IMR-90 (cell line): ENCODE results near the gene RAF1. TPM values are rescaled to one million over a fixed set of nuclear protein-coding genes. Genes with fewer than 3 reads are reported as not detected.

Source experiments
- ATAC-seq: fragments of 200-7000 bp; cut with Tn5 transposase; 2 replicates; pipeline ENCODE4 v1.9.1; 2020; ENCODE audit warnings: low read depth, mild to moderate bottlenecking, moderate library complexity
- BruUV-seq: library from RNA; stranded (reverse); fragments of 400-500 nt; replicated peaks from 2 replicates; lab custom pipeline; 2021; lab: Mats Ljungman, UMichigan
- CTCF ChIA-PET: fragments of 300-600 bp; formaldehyde crosslinking; extraction: SDS; loops from one replicate; lab custom pipeline; 2021; ENCODE audit warnings: antibody characterized with exemption; lab: Yijun Ruan, JAX
- POLR2A ChIA-PET: fragments of 300-600 bp; sonication (Branson Sonifier 250); formaldehyde crosslinking; loops from one replicate; lab custom pipeline; 2022; ENCODE audit warnings: antibody characterized with exemption; ENCODE audit not compliant: unreplicated experiment; lab: Charles Lee
- DNase-seq: peaks from one replicate; pipeline ENCODE4 v3.0.0; 2013
- H2AFZ ChIP-seq: replicated peaks from 2 replicates; pipeline ENCODE3; 2013; ENCODE audit warnings: low read length, mild to moderate bottlenecking; ENCODE audit not compliant: poor library complexity
- H2AK5ac ChIP-seq: 2 replicates; pipeline ENCODE4 v1.6.1; 2013; ENCODE audit warnings: low read depth, low read length, inconsistent platforms
- H2AK9ac ChIP-seq: replicated peaks from 2 replicates; pipeline ENCODE3; 2013; ENCODE audit warnings: mild to moderate bottlenecking, low read depth, low read length, moderate library complexity; ENCODE audit not compliant: poor library complexity
- H2BK120ac ChIP-seq: 2 replicates; pipeline ENCODE4 v1.6.1; 2013; ENCODE audit warnings: low read depth, low read length, inconsistent platforms
- H2BK15ac ChIP-seq: 3 replicates; pipeline ENCODE4 v1.6.1; 2013; ENCODE audit warnings: low read depth, low read length, inconsistent platforms
- H2BK20ac ChIP-seq: 2 replicates; pipeline ENCODE4 v1.6.1; 2013; ENCODE audit warnings: low read depth, mild to moderate bottlenecking, inconsistent platforms, low read length, moderate library complexity
- H2BK5ac ChIP-seq: 2 replicates; pipeline ENCODE4 v1.6.1; 2013; ENCODE audit warnings: mild to moderate bottlenecking, low read depth, low read length, inconsistent platforms; ENCODE audit not compliant: poor library complexity, severe bottlenecking
- H3K14ac ChIP-seq: replicated peaks from 2 replicates; pipeline ENCODE4 v1.6.1; 2013; ENCODE audit warnings: low read depth, low read length, inconsistent platforms
- H3K18ac ChIP-seq: 2 replicates; pipeline ENCODE4 v1.6.1; 2013; ENCODE audit warnings: low read depth, low read length, control low read depth
- H3K23ac ChIP-seq: 2 replicates; pipeline ENCODE4 v1.6.1; 2013; ENCODE audit warnings: low read depth, low read length, inconsistent platforms
- H3K27ac ChIP-seq: 2 replicates; pipeline ENCODE4 v1.5.1; 2013; ENCODE audit warnings: mild to moderate bottlenecking, control low read depth, low read length; ENCODE audit not compliant: insufficient read depth
- H3K27me3 ChIP-seq: 2 replicates; pipeline ENCODE4 v1.6.1; 2013; ENCODE audit warnings: low read length; ENCODE audit not compliant: control insufficient read depth, insufficient read depth
- H3K36me3 ChIP-seq: 2 replicates; pipeline ENCODE4 v1.6.1; 2013; ENCODE audit warnings: low read length, mixed read lengths; ENCODE audit not compliant: control insufficient read depth, insufficient read depth
- H3K4ac ChIP-seq: 2 replicates; pipeline ENCODE4 v1.6.1; 2013; ENCODE audit warnings: low read depth, low read length, inconsistent platforms
- H3K4me1 ChIP-seq: 2 replicates; pipeline ENCODE4 v1.6.1; 2013; ENCODE audit warnings: low read length, mixed read lengths; ENCODE audit not compliant: control insufficient read depth, insufficient read depth
- H3K4me2 ChIP-seq: 2 replicates; pipeline ENCODE4 v1.6.1; 2013; ENCODE audit warnings: low read depth, mild to moderate bottlenecking, control low read depth, low read length, moderate library complexity
- H3K4me3 ChIP-seq: 2 replicates; pipeline ENCODE4 v1.5.1; 2013; ENCODE audit warnings: low read depth, mild to moderate bottlenecking, control low read depth, low read length, moderate library complexity; ENCODE audit not compliant: insufficient read depth
- H3K56ac ChIP-seq: 2 replicates; pipeline ENCODE4 v1.6.1; 2013; ENCODE audit warnings: low read length, inconsistent platforms; ENCODE audit not compliant: insufficient read depth; ENCODE audit errors: extremely low read depth
- H3K79me1 ChIP-seq, 2 experiments: 2 replicates each; pipeline ENCODE4 v1.6.1; 2013; ENCODE audit warnings: low read length in 2 of 2, inconsistent platforms in 1 of 2, low read depth in 1 of 2
- H3K9ac ChIP-seq: 2 replicates; pipeline ENCODE4 v1.6.1; 2013; ENCODE audit warnings: low read depth, low read length, control low read depth
- H3K9me1 ChIP-seq: 2 replicates; pipeline ENCODE4 v1.6.1; 2013; ENCODE audit warnings: low read length, inconsistent platforms; ENCODE audit not compliant: insufficient read depth
- H3K9me3 ChIP-seq: 2 replicates; pipeline ENCODE4 v1.6.1; 2013; ENCODE audit warnings: low read length; ENCODE audit not compliant: control insufficient read depth, insufficient read depth
- H4K20me1 ChIP-seq: 2 replicates; pipeline ENCODE4 v1.6.1; 2013; ENCODE audit warnings: low read length, inconsistent platforms; ENCODE audit not compliant: insufficient read depth
- H4K5ac ChIP-seq: 2 replicates; pipeline ENCODE4 v1.6.1; 2013; ENCODE audit warnings: mild to moderate bottlenecking, low read depth, low read length, control low read depth
- H4K8ac ChIP-seq, 2 experiments: 2 replicates each; pipeline ENCODE4 v1.6.1; 2013; ENCODE audit warnings: low read depth in 2 of 2, low read length in 2 of 2, control low read depth in 1 of 2, inconsistent platforms in 1 of 2
- H4K91ac ChIP-seq: 2 replicates; pipeline ENCODE4 v1.6.1; 2013; ENCODE audit warnings: low read depth, low read length, inconsistent platforms; ENCODE audit not compliant: insufficient read depth
- BHLHE40 ChIP-seq: fragments of 150-350 bp; IDR thresholded peaks from 2 replicates; pipeline ENCODE4 v1.6.1; 2016; ENCODE audit warnings: mild to moderate bottlenecking, low read depth, low read length
- CEBPB ChIP-seq: IDR thresholded peaks from 2 replicates; pipeline ENCODE4 v1.6.1; 2012; ENCODE audit warnings: low read depth, low read length, improper control_type of control experiment
- CHD1 ChIP-seq: IDR thresholded peaks from 2 replicates; pipeline ENCODE4 v1.6.1; 2012; ENCODE audit warnings: low read depth, low read length, improper control_type of control experiment
- FOS ChIP-seq: fragments of 150-350 bp; IDR thresholded peaks from 2 replicates; pipeline ENCODE4 v1.6.1; 2016; ENCODE audit warnings: low read depth, low read length
- MAFK ChIP-seq: IDR thresholded peaks from 2 replicates; pipeline ENCODE4 v1.6.1; 2012; ENCODE audit warnings: low read depth, low read length, improper control_type of control experiment
- MAZ ChIP-seq: IDR thresholded peaks from 2 replicates; pipeline ENCODE4 v1.6.1; 2012; ENCODE audit warnings: low read depth, mild to moderate bottlenecking, low read length, improper control_type of control experiment, moderate library complexity, borderline replicate concordance
- MXI1 ChIP-seq: IDR thresholded peaks from 2 replicates; pipeline ENCODE4 v1.6.1; 2012; ENCODE audit warnings: low read depth, mild to moderate bottlenecking, low read length, moderate library complexity, borderline replicate concordance
- NFE2L2 ChIP-seq: fragments of 150-350 bp; IDR thresholded peaks from 2 replicates; pipeline ENCODE4 v1.6.1; 2016; ENCODE audit warnings: low read depth, mild to moderate bottlenecking, low read length
- POLR2A ChIP-seq: IDR thresholded peaks from 2 replicates; pipeline ENCODE4 v1.6.1; 2012; ENCODE audit warnings: mild to moderate bottlenecking, low read depth, low read length
- RAD21 ChIP-seq: IDR thresholded peaks from 2 replicates; pipeline ENCODE4 v1.6.1; 2012; ENCODE audit warnings: low read length, improper control_type of control experiment
- RCOR1 ChIP-seq: IDR thresholded peaks from 2 replicates; pipeline ENCODE4 v1.6.1; 2012; ENCODE audit warnings: mild to moderate bottlenecking, low read length, improper control_type of control experiment; ENCODE audit not compliant: insufficient replicate concordance
- RFX5 ChIP-seq: IDR thresholded peaks from 2 replicates; pipeline ENCODE4 v1.8.0; 2012; ENCODE audit warnings: low read depth, mild to moderate bottlenecking, low read length, moderate library complexity
- SMC3 ChIP-seq: fragments of 150-350 bp; IDR thresholded peaks from 2 replicates; pipeline ENCODE4 v1.6.1; 2016; ENCODE audit warnings: low read depth, mild to moderate bottlenecking, antibody characterized with exemption, low read length, moderate library complexity
- WGBS, 2 experiments: methylation state at CpG; one replicate each; pipeline versions ENCODE4 v1.1.5 to v1.1.7; 2013; ENCODE audit warnings: missing lambda C conversion rate in 2 of 2; ENCODE audit not compliant: insufficient read length in 1 of 2; ENCODE audit errors: extremely low coverage in 2 of 2; 5-methylcytosine and 5-hydroxymethylcytosine counted together
- dilution Hi-C: fragments of 300-500 bp; cut with HindIII; formaldehyde crosslinking; loops from one replicate; pipeline ENCODE4 v1.14.3; 2018; ENCODE audit warnings: low sequenced_read_pairs; ENCODE audit not compliant: unreplicated experiment
- in situ Hi-C: fragments of 300-500 bp; cut with MboI; formaldehyde crosslinking; loops from 3 replicates; pipeline ENCODE4 v1.14.3; 2019; ENCODE audit warnings: low sequenced_read_pairs, inconsistent platforms, mixed read lengths
- intact Hi-C: fragments of 100-400 bp; cut with micrococcal nuclease; formaldehyde crosslinking; loops from 2 replicates; pipeline ENCODE4 v1.10.0; 2022
- polyA plus RNA-seq, 3 experiments: library from polyadenylated mRNA; depleted of rRNA; stranded (reverse); fragments of >200 nt; gene quantifications; 2 replicates each; pipeline ENCODE4 v1.2.3, GENCODE V29; 2012; ENCODE audit warnings: low replicate concordance in 1 of 3
- total RNA-seq: library from RNA; depleted of rRNA; stranded (reverse); fragments of >200 nt; gene quantifications from 2 replicates; pipeline ENCODE4 v1.2.3, GENCODE V29; 2012
- TF ChIP-seq, protein P1 (sequence below): conservative IDR thresholded peaks from 2 replicates; pipeline ENCODE4 v1.5.1; 2012; ENCODE audit warnings: mild to moderate bottlenecking, low read depth, low read length, improper control_type of control experiment
- TF ChIP-seq, protein P2 (sequence below): fragments of 150-350 bp; IDR thresholded peaks from 2 replicates; pipeline ENCODE4 v1.6.1; 2016; ENCODE audit warnings: low read depth, mild to moderate bottlenecking, low read length, moderate library complexity, borderline replicate concordance
- TF ChIP-seq, protein P3 (sequence below): fragments of 150-350 bp; IDR thresholded peaks from 2 replicates; pipeline ENCODE4 v1.6.1; 2017; ENCODE audit warnings: mild to moderate bottlenecking, antibody characterized with exemption, low read length, low read depth

Gene RAF1
- total and polyA plus RNA-seq, 2 of the 4 experiments (the other 2 are of a cell fraction) = 115 to 151 TPM

DNA sequence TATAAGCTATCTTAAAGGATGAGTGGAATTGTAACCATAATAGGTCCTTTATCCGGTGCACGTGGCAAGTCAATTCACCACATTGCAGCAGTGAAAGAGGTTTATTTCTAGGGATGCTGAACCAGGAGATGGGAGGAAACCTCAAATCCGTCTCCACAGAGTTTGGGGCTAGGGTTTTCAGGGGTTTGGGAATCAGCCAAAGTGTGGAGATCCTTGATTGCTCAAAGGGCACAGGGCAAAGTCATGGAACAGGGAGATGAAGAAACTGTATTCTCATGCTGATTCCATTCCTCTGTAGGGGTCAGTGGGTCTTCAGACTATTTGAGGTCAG is 7.2 kb upstream of the RAF1 start:
- Histone ChIP-seq H3K4me2 (no peak overlapping the region), H3K9ac (no peak overlapping the region), H3K9me1 (no peaks in the 10 kb centered on the region; the same call in 1 of the 2 replicates), H4K5ac (no peak overlapping the region), H2BK5ac (no peak overlapping the region), H2BK15ac (no peak overlapping the region), H3K27me3 (no peaks in the 10 kb centered on the region), H3K27ac (no peak overlapping the region), H3K79me1 (no peaks in the 10 kb centered on the region), H3K56ac (no peak overlapping the region), H3K4me1 (no peaks in the 10 kb centered on the region), H4K8ac (no peak overlapping the region), H2AK5ac (no peak overlapping the region), H3K23ac (no peak overlapping the region), H4K20me1 (no peaks in the 10 kb centered on the region), H2BK120ac (no peak overlapping the region), H4K91ac (no peak overlapping the region), H3K36me3 (no peaks in the 10 kb centered on the region), H3K4me3 (no peak overlapping the region), H3K14ac (no peak overlapping the region), H3K9me3 (peaks cover 2% of the 10 kb centered on the region; the same call in 1 of the 2 replicates), H2AK9ac (no peak overlapping the region), H3K4ac (no peak overlapping the region), H2BK20ac (no peak overlapping the region), H3K18ac (no peak overlapping the region), H2AFZ (no peak overlapping the region)
- TF ChIP-seq MXI1 (no peak), MAFK (no peak), SMC3 (no peak), RAD21 (no peak), POLR2A (no peak), CHD1 (no peak), BHLHE40 (no peak), CEBPB (no peak), RCOR1 (no peak), FOS (no peak), MAZ (no peak), NFE2L2 (no peak), RFX5 (no peak)
- TF ChIP-seq, protein P1, sequence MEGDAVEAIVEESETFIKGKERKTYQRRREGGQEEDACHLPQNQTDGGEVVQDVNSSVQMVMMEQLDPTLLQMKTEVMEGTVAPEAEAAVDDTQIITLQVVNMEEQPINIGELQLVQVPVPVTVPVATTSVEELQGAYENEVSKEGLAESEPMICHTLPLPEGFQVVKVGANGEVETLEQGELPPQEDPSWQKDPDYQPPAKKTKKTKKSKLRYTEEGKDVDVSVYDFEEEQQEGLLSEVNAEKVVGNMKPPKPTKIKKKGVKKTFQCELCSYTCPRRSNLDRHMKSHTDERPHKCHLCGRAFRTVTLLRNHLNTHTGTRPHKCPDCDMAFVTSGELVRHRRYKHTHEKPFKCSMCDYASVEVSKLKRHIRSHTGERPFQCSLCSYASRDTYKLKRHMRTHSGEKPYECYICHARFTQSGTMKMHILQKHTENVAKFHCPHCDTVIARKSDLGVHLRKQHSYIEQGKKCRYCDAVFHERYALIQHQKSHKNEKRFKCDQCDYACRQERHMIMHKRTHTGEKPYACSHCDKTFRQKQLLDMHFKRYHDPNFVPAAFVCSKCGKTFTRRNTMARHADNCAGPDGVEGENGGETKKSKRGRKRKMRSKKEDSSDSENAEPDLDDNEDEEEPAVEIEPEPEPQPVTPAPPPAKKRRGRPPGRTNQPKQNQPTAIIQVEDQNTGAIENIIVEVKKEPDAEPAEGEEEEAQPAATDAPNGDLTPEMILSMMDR = no peak
- TF ChIP-seq, protein P2, sequence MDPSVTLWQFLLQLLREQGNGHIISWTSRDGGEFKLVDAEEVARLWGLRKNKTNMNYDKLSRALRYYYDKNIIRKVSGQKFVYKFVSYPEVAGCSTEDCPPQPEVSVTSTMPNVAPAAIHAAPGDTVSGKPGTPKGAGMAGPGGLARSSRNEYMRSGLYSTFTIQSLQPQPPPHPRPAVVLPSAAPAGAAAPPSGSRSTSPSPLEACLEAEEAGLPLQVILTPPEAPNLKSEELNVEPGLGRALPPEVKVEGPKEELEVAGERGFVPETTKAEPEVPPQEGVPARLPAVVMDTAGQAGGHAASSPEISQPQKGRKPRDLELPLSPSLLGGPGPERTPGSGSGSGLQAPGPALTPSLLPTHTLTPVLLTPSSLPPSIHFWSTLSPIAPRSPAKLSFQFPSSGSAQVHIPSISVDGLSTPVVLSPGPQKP = no peak
- TF ChIP-seq, protein P3, sequence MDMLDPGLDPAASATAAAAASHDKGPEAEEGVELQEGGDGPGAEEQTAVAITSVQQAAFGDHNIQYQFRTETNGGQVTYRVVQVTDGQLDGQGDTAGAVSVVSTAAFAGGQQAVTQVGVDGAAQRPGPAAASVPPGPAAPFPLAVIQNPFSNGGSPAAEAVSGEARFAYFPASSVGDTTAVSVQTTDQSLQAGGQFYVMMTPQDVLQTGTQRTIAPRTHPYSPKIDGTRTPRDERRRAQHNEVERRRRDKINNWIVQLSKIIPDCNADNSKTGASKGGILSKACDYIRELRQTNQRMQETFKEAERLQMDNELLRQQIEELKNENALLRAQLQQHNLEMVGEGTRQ = no peak
- CTCF ChIA-PET = no interaction called here
- no peak for ATAC-seq
- intact Hi-C loops = no loop called here
- dilution Hi-C loops = no loop called here
- POLR2A ChIA-PET = no interaction called here
- in situ Hi-C loops = no loop called here
- WGBS, 2 experiments = 77% methylated on average over 3 of the region's 3 CpGs; no CpG with 5 or more reads in 1 of the 2 experiments
- BruUV-seq = no TSS peak
- DNase-seq = no peak
